WTC11 (cell line): ENCODE results near the gene MCRS1.

Source experiments
- CREB1 ChIP-seq: sonication (generic); formaldehyde crosslinking; IDR thresholded peaks from 2 replicates; pipeline ENCODE4 v1.8.0; 2023; ENCODE audit warnings: mild to moderate bottlenecking, missing genetic modification reagents
- FOXK1 ChIP-seq: sonication (generic); formaldehyde crosslinking; IDR thresholded peaks from 2 replicates; pipeline ENCODE4 v1.8.0; 2022; ENCODE audit warnings: mild to moderate bottlenecking, moderate library complexity, missing genetic modification reagents
- KAT7 ChIP-seq: sonication (generic); formaldehyde crosslinking; IDR thresholded peaks from 2 replicates; pipeline ENCODE4 v1.8.1; 2023; ENCODE audit warnings: missing genetic modification reagents, mild to moderate bottlenecking, borderline replicate concordance
- ZBTB21 ChIP-seq: sonication (generic); formaldehyde crosslinking; IDR thresholded peaks from 2 replicates; pipeline ENCODE4 v1.8.1; 2023; ENCODE audit warnings: mild to moderate bottlenecking, missing genetic modification reagents, borderline replicate concordance
- ZNF138 ChIP-seq: sonication (generic); formaldehyde crosslinking; conservative IDR thresholded peaks from 2 replicates; pipeline ENCODE4 v1.8.1; 2022; ENCODE audit warnings: mild to moderate bottlenecking, moderate library complexity, missing genetic modification reagents
- ZNF232 ChIP-seq: sonication (generic); formaldehyde crosslinking; IDR thresholded peaks from 2 replicates; pipeline ENCODE4 v1.8.0; 2022; ENCODE audit warnings: mild to moderate bottlenecking, missing genetic modification reagents
- ZNF416 ChIP-seq: fragments of 250-450 bp; sonication (Bioruptor Pico); IDR thresholded peaks from 2 replicates; pipeline ENCODE4 v1.9.0; 2021; ENCODE audit warnings: mild to moderate bottlenecking, inconsistent platforms
- ZNF423 ChIP-seq: fragments of 250-450 bp; sonication (Bioruptor Pico); IDR thresholded peaks from 2 replicates; pipeline ENCODE4 v2.1.2; 2022; ENCODE audit warnings: mild to moderate bottlenecking, moderate library complexity
- TF ChIP-seq, protein P1 (sequence below): sonication (generic); formaldehyde crosslinking; conservative IDR thresholded peaks from 2 replicates; pipeline ENCODE4 v1.8.1; 2022; ENCODE audit warnings: mild to moderate bottlenecking, missing genetic modification reagents
- TF ChIP-seq, protein P2 (sequence below): fragments of 200-600 bp; IDR thresholded peaks from 2 replicates; pipeline ENCODE4 v1.8.0; 2022; ENCODE audit warnings: antibody characterized with exemption
- TF ChIP-seq, protein P3 (sequence below): sonication (generic); formaldehyde crosslinking; IDR thresholded peaks from 2 replicates; pipeline ENCODE4 v1.8.1; 2023; ENCODE audit warnings: mild to moderate bottlenecking, missing genetic modification reagents, moderate library complexity
- TF ChIP-seq, protein P4 (sequence below): sonication (generic); formaldehyde crosslinking; IDR thresholded peaks from 2 replicates; pipeline ENCODE4 v1.8.1; 2023; ENCODE audit warnings: mild to moderate bottlenecking, missing genetic modification reagents, moderate library complexity
- TF ChIP-seq, protein P5 (sequence below): sonication (generic); formaldehyde crosslinking; IDR thresholded peaks from 2 replicates; pipeline ENCODE4 v1.8.0; 2022; ENCODE audit warnings: mild to moderate bottlenecking, missing genetic modification reagents

DNA sequence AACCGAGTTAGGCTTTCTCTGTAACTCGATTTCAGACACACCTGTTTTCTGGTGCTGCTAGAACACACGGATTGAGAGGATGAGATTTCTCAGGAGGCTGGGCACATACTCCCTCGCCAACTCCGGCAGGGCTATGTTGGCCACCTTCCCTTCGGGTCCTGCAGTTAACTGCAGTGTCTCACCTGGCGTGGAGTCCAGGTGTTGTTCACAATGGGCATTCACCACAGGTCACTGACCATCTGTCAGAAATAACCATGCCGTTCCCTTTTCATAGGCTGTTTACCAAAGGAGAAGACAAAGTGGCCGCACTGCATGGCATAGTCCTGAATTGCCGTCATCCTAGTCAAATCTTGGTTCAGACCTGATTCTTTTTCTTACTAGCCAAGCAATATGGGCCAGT, 34.6 kb downstream of the MCRS1 start:
- TF ChIP-seq FOXK1 (CRISPR knock-in tag): no peak
- TF ChIP-seq ZNF232: no peak
- no peak for TF ChIP-seq ZNF416 (CRISPR knock-in tag)
- TF ChIP-seq, protein P1, sequence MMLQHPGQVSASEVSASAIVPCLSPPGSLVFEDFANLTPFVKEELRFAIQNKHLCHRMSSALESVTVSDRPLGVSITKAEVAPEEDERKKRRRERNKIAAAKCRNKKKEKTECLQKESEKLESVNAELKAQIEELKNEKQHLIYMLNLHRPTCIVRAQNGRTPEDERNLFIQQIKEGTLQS (CRISPR knock-in tag): no peak
- TF ChIP-seq, protein P2, sequence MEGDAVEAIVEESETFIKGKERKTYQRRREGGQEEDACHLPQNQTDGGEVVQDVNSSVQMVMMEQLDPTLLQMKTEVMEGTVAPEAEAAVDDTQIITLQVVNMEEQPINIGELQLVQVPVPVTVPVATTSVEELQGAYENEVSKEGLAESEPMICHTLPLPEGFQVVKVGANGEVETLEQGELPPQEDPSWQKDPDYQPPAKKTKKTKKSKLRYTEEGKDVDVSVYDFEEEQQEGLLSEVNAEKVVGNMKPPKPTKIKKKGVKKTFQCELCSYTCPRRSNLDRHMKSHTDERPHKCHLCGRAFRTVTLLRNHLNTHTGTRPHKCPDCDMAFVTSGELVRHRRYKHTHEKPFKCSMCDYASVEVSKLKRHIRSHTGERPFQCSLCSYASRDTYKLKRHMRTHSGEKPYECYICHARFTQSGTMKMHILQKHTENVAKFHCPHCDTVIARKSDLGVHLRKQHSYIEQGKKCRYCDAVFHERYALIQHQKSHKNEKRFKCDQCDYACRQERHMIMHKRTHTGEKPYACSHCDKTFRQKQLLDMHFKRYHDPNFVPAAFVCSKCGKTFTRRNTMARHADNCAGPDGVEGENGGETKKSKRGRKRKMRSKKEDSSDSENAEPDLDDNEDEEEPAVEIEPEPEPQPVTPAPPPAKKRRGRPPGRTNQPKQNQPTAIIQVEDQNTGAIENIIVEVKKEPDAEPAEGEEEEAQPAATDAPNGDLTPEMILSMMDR: no peak
- no peak for TF ChIP-seq KAT7 (CRISPR knock-in tag)
- no peak for TF ChIP-seq ZNF138
- no peak for TF ChIP-seq CREB1 (CRISPR knock-in tag)
- TF ChIP-seq ZBTB21 (CRISPR knock-in tag): no peak
- TF ChIP-seq ZNF423 (CRISPR knock-in tag): no peak
- TF ChIP-seq, protein P3, sequence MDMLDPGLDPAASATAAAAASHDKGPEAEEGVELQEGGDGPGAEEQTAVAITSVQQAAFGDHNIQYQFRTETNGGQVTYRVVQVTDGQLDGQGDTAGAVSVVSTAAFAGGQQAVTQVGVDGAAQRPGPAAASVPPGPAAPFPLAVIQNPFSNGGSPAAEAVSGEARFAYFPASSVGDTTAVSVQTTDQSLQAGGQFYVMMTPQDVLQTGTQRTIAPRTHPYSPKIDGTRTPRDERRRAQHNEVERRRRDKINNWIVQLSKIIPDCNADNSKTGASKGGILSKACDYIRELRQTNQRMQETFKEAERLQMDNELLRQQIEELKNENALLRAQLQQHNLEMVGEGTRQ (CRISPR knock-in tag): no peak
- TF ChIP-seq, protein P4, sequence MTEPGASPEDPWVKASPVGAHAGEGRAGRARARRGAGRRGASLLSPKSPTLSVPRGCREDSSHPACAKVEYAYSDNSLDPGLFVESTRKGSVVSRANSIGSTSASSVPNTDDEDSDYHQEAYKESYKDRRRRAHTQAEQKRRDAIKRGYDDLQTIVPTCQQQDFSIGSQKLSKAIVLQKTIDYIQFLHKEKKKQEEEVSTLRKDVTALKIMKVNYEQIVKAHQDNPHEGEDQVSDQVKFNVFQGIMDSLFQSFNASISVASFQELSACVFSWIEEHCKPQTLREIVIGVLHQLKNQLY (CRISPR knock-in tag): no peak
- TF ChIP-seq, protein P5, sequence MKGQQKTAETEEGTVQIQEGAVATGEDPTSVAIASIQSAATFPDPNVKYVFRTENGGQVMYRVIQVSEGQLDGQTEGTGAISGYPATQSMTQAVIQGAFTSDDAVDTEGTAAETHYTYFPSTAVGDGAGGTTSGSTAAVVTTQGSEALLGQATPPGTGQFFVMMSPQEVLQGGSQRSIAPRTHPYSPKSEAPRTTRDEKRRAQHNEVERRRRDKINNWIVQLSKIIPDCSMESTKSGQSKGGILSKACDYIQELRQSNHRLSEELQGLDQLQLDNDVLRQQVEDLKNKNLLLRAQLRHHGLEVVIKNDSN (CRISPR knock-in tag): no peak
